Colonic mucosa (tissue), 4 donors: ENCODE measurements around the gene CSRP2. TPM values are rescaled to one million over a fixed set of nuclear protein-coding genes. Genes with fewer than 3 reads are reported as not detected.
A peak's percentile ranks its signal among the peaks of the same experiment; 100 is the strongest.

Experiments
- DNase-seq: peaks from one replicate; pipeline ENCODE4 v3.0.0-alpha.2; 2020
- H3K27ac ChIP-seq: fragments of 200-600 bp; one replicate; pipeline ENCODE4 v1.8.0; 2021
- H3K27me3 ChIP-seq: fragments of 200-600 bp; one replicate; pipeline ENCODE4 v1.8.0; 2021
- H3K36me3 ChIP-seq: fragments of 200-600 bp; one replicate; pipeline ENCODE4 v1.8.0; 2021
- H3K4me1 ChIP-seq: fragments of 200-600 bp; one replicate; pipeline ENCODE4 v1.8.0; 2021; ENCODE audit warnings: mild to moderate bottlenecking
- H3K4me3 ChIP-seq: fragments of 200-600 bp; one replicate; pipeline ENCODE4 v1.8.0; 2021
- H3K9ac ChIP-seq, 2 donors: one replicate each; pipeline ENCODE4 v1.7.0; 2013; ENCODE audit warnings: control low read depth in 2 of 2, low read depth in 2 of 2, low read length in 2 of 2
- H3K9me3 ChIP-seq: fragments of 200-600 bp; one replicate; pipeline ENCODE4 v1.8.0; 2021
- CTCF ChIP-seq: fragments of 200-600 bp; IDR thresholded peaks from one replicate; pipeline ENCODE4 v1.8.0; 2022; ENCODE audit warnings: antibody characterized with exemption, mild to moderate bottlenecking
- intact Hi-C: fragments of 100-400 bp; cut with DNase I; formaldehyde crosslinking; loops from one replicate; pipeline ENCODE4 v1.14.1; 2022
- total RNA-seq, 2 donors: library from RNA; stranded (reverse); fragmentation: NEBNext Ultra II Directional in 1 of 2; extraction: Animal tissue kit (Norgen Biotek cat#: 25700) in 1 of 2; gene quantifications; one replicate each; pipeline ENCODE4 v1.2.1, GENCODE V29; 2021
- donor health status: healthy.
- donor health status: DM: no; HTN: no; CAD: no.
- donor health status: DM: no; HTN: no; CAD: no.

Gene CSRP2
- total RNA-seq, 2 donors from 2014 or later, result 5.8 to 7.4 TPM

- TF ChIP-seq CTCF, result no peak
- Histone ChIP-seq H3K4me1 (no peaks in the 10 kb centered on the region), H3K27me3 (no peaks in the 10 kb centered on the region), H3K36me3 (no peaks in the 10 kb centered on the region), H3K9ac (no peak overlapping the region), H3K27ac (no peak overlapping the region), H3K9me3 (no peaks in the 10 kb centered on the region), H3K4me3 (no peak overlapping the region)
- DNase-seq, result no peak
- intact Hi-C loops, result no loop called here
These were observed 42.2 kb downstream of the CSRP2 start for GRCh38 chr12:76836633-76837032.

GRCh38 chr12:76830436-76830835, 48.4 kb downstream of the CSRP2 start:
- H3K9ac ChIP-seq, result no peak overlapping the region
- intact Hi-C loops, result no loop called here
- no peaks in the 10 kb centered on the region for H3K9me3 ChIP-seq
- H3K4me1 ChIP-seq, result no peaks in the 10 kb centered on the region
- no peak for TF ChIP-seq CTCF
- H3K27ac ChIP-seq, result no peak overlapping the region
- DNase-seq, result no peak
- H3K27me3 ChIP-seq, result no peaks in the 10 kb centered on the region
- H3K36me3 ChIP-seq, result no peaks in the 10 kb centered on the region
- no peak overlapping the region for H3K4me3 ChIP-seq

- H3K27ac ChIP-seq, result no peak overlapping the region
- H3K36me3 ChIP-seq, result no peaks in the 10 kb centered on the region
- H3K4me1 ChIP-seq, result no peaks in the 10 kb centered on the region
- no peaks in the 10 kb centered on the region for H3K9me3 ChIP-seq
- intact Hi-C loops, result no loop called here
- no peaks in the 10 kb centered on the region for H3K27me3 ChIP-seq
- TF ChIP-seq CTCF, result peak; percentile 49
- no peak overlapping the region for H3K4me3 ChIP-seq
- no peak overlapping the region for H3K9ac ChIP-seq
- DNase-seq, result peak; percentile 28
These were observed 57.8 kb downstream of the CSRP2 start for GRCh38 chr12:76820888-76821482.

- no peak overlapping the region for H3K27ac ChIP-seq
- H3K36me3 ChIP-seq, result no peaks in the 10 kb centered on the region
- DNase-seq, result no peak
These were observed 64.8 kb downstream of the CSRP2 start for GRCh38 chr12:76813972-76814371.

GRCh38 chr12:76813265-76813664, 65.6 kb downstream of the CSRP2 start:
- H3K27me3 ChIP-seq, result no peaks in the 10 kb centered on the region
- H3K4me1 ChIP-seq, result no peaks in the 10 kb centered on the region
- intact Hi-C loops, result no loop called here
- no peaks in the 10 kb centered on the region for H3K9me3 ChIP-seq
- H3K36me3 ChIP-seq, result no peaks in the 10 kb centered on the region
- no peak for DNase-seq
- H3K27ac ChIP-seq, result no peak overlapping the region
- TF ChIP-seq CTCF, result no peak
- no peak overlapping the region for H3K4me3 ChIP-seq
- no peak overlapping the region for H3K9ac ChIP-seq

More at GRCh38 chr12:76813972-76814371, 64.8 kb downstream of the CSRP2 start:
- TF ChIP-seq CTCF, result no peak
- Histone ChIP-seq H3K9me3 (no peaks in the 10 kb centered on the region), H3K9ac (no peak overlapping the region), H3K27me3 (no peaks in the 10 kb centered on the region), H3K4me3 (no peak overlapping the region), H3K4me1 (no peaks in the 10 kb centered on the region)
- intact Hi-C loops, result no loop called here
